Heart left ventricle (tissue), 16 donors: ENCODE data around the gene AKNA. TPM values are rescaled to one million over a fixed set of nuclear protein-coding genes. Genes with fewer than 3 reads are reported as not detected.

Experiments
- ATAC-seq, 4 donors: fragments of 200-7000 bp; cut with Tn5 transposase; one replicate each; pipeline ENCODE4 v1.9.1; 2020 to 2022; ENCODE audit warnings: moderate library complexity in 4 of 4, mild to moderate bottlenecking in 3 of 4, moderate number of reproducible peaks in 1 of 4
- DNase-seq, 5 donors: peaks; one replicate each; pipeline ENCODE4 v3.0.0-alpha.2; 2020
- H3K27ac ChIP-seq, 12 donors: fragments of 200-600 bp; sonication (generic) in 4 of 12; one replicate each; pipeline versions ENCODE4 v1.5.0 to v1.8.0; 2016 to 2022; ENCODE audit warnings: mild to moderate bottlenecking in 2 of 12
- H3K27me3 ChIP-seq, 9 donors: fragments of 200-600 bp; sonication (generic) in 2 of 9; one replicate each; pipeline versions ENCODE4 v1.5.1 to v1.8.0; 2016 to 2022; ENCODE audit warnings: mild to moderate bottlenecking in 3 of 9
- H3K36me3 ChIP-seq, 9 donors: fragments of 200-600 bp; sonication (generic) in 2 of 9; one replicate each; pipeline versions ENCODE4 v1.5.0 to v1.8.0; 2018 to 2022; ENCODE audit warnings: mild to moderate bottlenecking in 2 of 9
- H3K4me1 ChIP-seq, 12 donors: fragments of 200-600 bp; sonication (generic) in 4 of 12; one replicate each; pipeline versions ENCODE4 v1.5.0 to v1.8.0; 2016 to 2022; ENCODE audit warnings: mild to moderate bottlenecking in 3 of 12
- H3K4me3 ChIP-seq, 12 donors: fragments of 200-600 bp; sonication (generic) in 4 of 12; one replicate each; pipeline versions ENCODE4 v1.5.0 to v1.8.0; 2017 to 2022; ENCODE audit warnings: mild to moderate bottlenecking in 9 of 12, moderate library complexity in 4 of 12
- H3K9me3 ChIP-seq, 12 donors: fragments of 200-600 bp; sonication (generic) in 4 of 12; one replicate each; pipeline versions ENCODE4 v1.5.0 to v1.8.0; 2016 to 2022; ENCODE audit warnings: mild to moderate bottlenecking in 1 of 12
- CTCF ChIP-seq, 12 donors: fragments of 200-600 bp; sonication (generic) in 4 of 12; IDR thresholded peaks; one replicate each; pipeline versions ENCODE4 v1.5.0 to v1.8.0; 2018 to 2022; ENCODE audit warnings: antibody characterized with exemption in 12 of 12, mild to moderate bottlenecking in 5 of 12
- POLR2A ChIP-seq, 2 donors: fragments of 450-650 bp; IDR thresholded peaks; one replicate each; pipeline ENCODE4 v1.6.1; 2017; ENCODE audit warnings: antibody characterized with exemption in 2 of 2, mild to moderate bottlenecking in 2 of 2, moderate library complexity in 2 of 2
- WGBS, 4 donors: extraction: QIAGEN DNeasy Blood & Tissue Kit in 2 of 4; methylation state at CpG; one replicate each; pipeline versions ENCODE4 v1.1.5 to v1.1.7; 2013 to 2018; 5-methylcytosine and 5-hydroxymethylcytosine counted together
- intact Hi-C, 10 donors: fragments of 100-400 bp; cut with DNase I; formaldehyde crosslinking; loops; one replicate each; pipeline versions ENCODE4 v1.11.1 to v1.14.2; 2022
- polyA plus RNA-seq, 2 donors: library from polyadenylated mRNA; stranded (reverse); fragments of 200-250 nt; gene quantifications; one replicate each; pipeline ENCODE4 v1.2.3, GENCODE V29; 2013
- total RNA-seq, 9 donors: library from RNA; depleted of rRNA in 2 of 9; stranded (reverse); fragments of >200 nt in 2 of 9; fragmentation: NEBNext Ultra II Directional in 3 of 9; extraction: Animal tissue kit (Norgen Biotek cat#: 25700) in 3 of 9; gene quantifications; one replicate each; pipeline versions ENCODE4 v1.1.0 to v1.2.4, GENCODE V29; 2016 to 2023
- donor health status: ischemic (EF 13 %, LVEDD 7.1; RV severe dilation, severe dysfunction).
- donor health status: healthy with polysubstance abuse.
- donor health status: DM: no; HTN: yes; CAD: no.
- donor health status: DM: no; HTN: no; CAD: no.
- donor health status: ischemic (EF 25% LVEDD 6.9; RV normal size, moderate dysfunction).
- donor health status: ischemic (EF 25% LVEDD 5.7; RV mildly dilated, moderate dysfunction).
- donor health status: healthy.
- donor health status: DM: yes; HTN: yes; CAD: no.
- donor health status: ischemic (EF 35%, LVEDD 5.7; RV mildly dilated, moderate dysfunction).
- donor health status: nonischemic (EF 11% LVEDD 7.7; RV severe dilation, severe dysfunction).
- donor health status: DM: yes; HTN: yes; CAD: no.
- donor health status: PGD.
- donor health status: ischemic (EF 29% LVEDD 5.4; RV normal size, mild dysfunction).
- donor health status: nonischemic (EF 23%, LVEDD 6.1; RV moderate dilation, normal function).

The AKNA gene
- total and polyA plus RNA-seq, 11 donors: 2.5 to 30.8 (median 4.4) TPM

GRCh38 chr9:114421147-114421546 lies 33.4 kb upstream of the AKNA start:
- no peak for DNase-seq
- no peak for ATAC-seq
- peaks cover 0 to 7% (median 0%) of the 10 kb centered on the region in 9 donors for H3K27me3 ChIP-seq
- TF ChIP-seq POLR2A (IDR thresholded peaks at IDR 0.05) (no peak), CTCF (IDR thresholded peaks at IDR 0.05) (no peak)
- peaks cover 0 to under 1% (median 0%) of the 10 kb centered on the region in 12 donors for H3K4me1 ChIP-seq
- 75 to 83% (median 82%) methylated on average over 2 of the region's 2 CpGs; no CpG with 5 or more reads in 1 of the 4 donors for WGBS, 4 donors
- H3K4me3 ChIP-seq: no peak overlapping the region
- no peak overlapping the region for H3K27ac ChIP-seq
- no peaks in the 10 kb centered on the region for H3K9me3 ChIP-seq
- no peaks in the 10 kb centered on the region for H3K36me3 ChIP-seq
- intact Hi-C loops: no loop called here

GRCh38 chr9:114419796-114420195 lies 32.0 kb upstream of the AKNA start:
- ATAC-seq (no peak), DNase-seq (no peak)
- TF ChIP-seq CTCF (IDR thresholded peaks at IDR 0.05): no peak
- no peak for TF ChIP-seq POLR2A (IDR thresholded peaks at IDR 0.05)
- intact Hi-C loops: loop anchor here in 1 of 10 donors (10.0 kb wide), 1 partner anchor 495 kb away; no protein-coding TSS in a partner anchor
- WGBS, 4 donors: 80 to 93% (median 87%) methylated on average over 8 of the region's 8 CpGs
- Histone ChIP-seq H3K27me3 (peaks cover 0 to 4% (median 0%) of the 10 kb centered on the region in 9 donors), H3K9me3 (no peaks in the 10 kb centered on the region), H3K36me3 (no peaks in the 10 kb centered on the region), H3K4me1 (peaks cover 0 to 4% (median 0%) of the 10 kb centered on the region in 12 donors), H3K4me3 (no peak overlapping the region), H3K27ac (no peak overlapping the region)

DNA sequence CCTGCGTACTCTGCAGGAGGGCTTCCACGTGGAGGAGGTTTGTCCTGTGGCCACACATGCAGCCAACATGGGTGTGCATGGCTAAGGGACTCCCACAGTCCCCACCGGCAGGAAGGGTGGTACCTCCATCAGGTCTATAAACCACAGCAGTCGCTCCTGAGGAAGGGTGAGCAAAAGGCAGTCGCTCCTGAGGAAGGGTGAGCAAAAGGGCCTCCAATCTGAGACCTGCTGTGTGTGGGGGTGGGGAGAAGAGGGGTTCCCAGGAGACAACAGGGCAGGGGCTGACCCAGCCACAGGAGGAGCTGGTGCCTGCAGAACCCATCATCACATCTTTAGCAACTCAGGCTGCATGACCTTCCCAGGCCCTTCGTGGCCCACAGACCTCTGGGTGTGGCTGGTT lies 30.3 kb upstream of the AKNA start:
- H3K4me3 ChIP-seq: no peak overlapping the region

GRCh38 chr9:114417511-114417910 lies 29.7 kb upstream of the AKNA start:
- intact Hi-C loops: loop anchor here in 1 of 10 donors (10.0 kb wide), 1 partner anchor 497 kb away; no protein-coding TSS in a partner anchor
- ATAC-seq: no peak
- TF ChIP-seq CTCF (IDR thresholded peaks at IDR 0.05): no peak
- TF ChIP-seq POLR2A (IDR thresholded peaks at IDR 0.05): no peak

More for the DNA sequence above, 30.3 kb upstream of the AKNA start:
- no peak overlapping the region for H3K27ac ChIP-seq
- no peaks in the 10 kb centered on the region for H3K27me3 ChIP-seq
- H3K4me1 ChIP-seq: peaks cover 0 to 12% (median 0%) of the 10 kb centered on the region in 12 donors
- WGBS, 4 donors: 81 to 83% (median 82%) methylated on average over 6 of the region's 6 CpGs
- intact Hi-C loops: loop anchor here in 1 of 10 donors (10.0 kb wide), 1 partner anchor 497 kb away; no protein-coding TSS in a partner anchor
- no peak for DNase-seq
- H3K36me3 ChIP-seq: no peaks in the 10 kb centered on the region
- TF ChIP-seq POLR2A (IDR thresholded peaks at IDR 0.05) (no peak), CTCF (IDR thresholded peaks at IDR 0.05) (no peak)
- H3K9me3 ChIP-seq: no peaks in the 10 kb centered on the region
- no peak for ATAC-seq

More at GRCh38 chr9:114417511-114417910, 29.7 kb upstream of the AKNA start:
- Histone ChIP-seq H3K27ac (no peak overlapping the region), H3K36me3 (no peaks in the 10 kb centered on the region), H3K9me3 (no peaks in the 10 kb centered on the region), H3K27me3 (no peaks in the 10 kb centered on the region), H3K4me1 (peaks cover 0 to 12% (median 0%) of the 10 kb centered on the region in 12 donors), H3K4me3 (no peak overlapping the region)
- DNase-seq: no peak
- WGBS, 4 donors: 68 to 88% (median 70%) methylated on average over 3 of the region's 3 CpGs
